ENCODE data around the gene GASK1A. TPM values are rescaled to one million over a fixed set of nuclear protein-coding genes. Genes with fewer than 3 reads are reported as not detected.

Gene GASK1A
- total RNA-seq, 3 donors from 2014 or later = 10.1 to 22.6 (median 20.5) TPM

- intact Hi-C loops (cut with DNase I; ENCODE audit: low total_unique reads) = no loop called here
- Histone ChIP-seq H3K4me3 (no peak overlapping the region), H3K27me3 (no peaks in the 10 kb centered on the region), H3K4me1 (no peaks in the 10 kb centered on the region), H3K9me3 (no peaks in the 10 kb centered on the region), H3K36me3 (no peaks in the 10 kb centered on the region), H3K27ac (no peak overlapping the region)
- no peak for TF ChIP-seq POLR2A (IDR thresholded peaks at IDR 0.05)
- TF ChIP-seq CTCF (IDR thresholded peaks at IDR 0.05) = no peak
- no peak for TF ChIP-seq POLR2AphosphoS5 (IDR thresholded peaks at IDR 0.05)
- DNase-seq (ENCODE audit: low spot score in 2 of 2) = no peak
Measured at GRCh38 chr3:43010638-43011037, 31.5 kb downstream of the GASK1A start.

DNA sequence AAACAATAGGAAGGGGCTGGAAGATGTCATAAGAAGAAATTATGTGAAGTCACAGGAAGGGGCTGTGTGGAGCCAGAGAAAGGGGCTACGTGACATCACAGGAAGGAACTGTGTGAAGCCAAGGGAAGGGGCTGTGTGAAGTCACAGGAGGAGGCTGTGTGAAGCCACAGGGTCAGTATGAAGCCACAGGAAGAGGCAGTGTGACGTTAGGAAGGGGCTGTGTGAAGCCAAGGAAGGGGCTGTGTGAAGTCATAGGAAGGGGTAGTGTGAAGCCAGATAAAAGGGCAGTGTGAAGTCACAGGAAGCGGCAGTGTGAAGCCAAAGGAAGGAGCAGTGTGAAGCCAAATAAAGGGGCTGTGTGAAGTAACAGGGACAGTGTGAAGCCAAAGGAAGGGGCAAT, 32.5 kb downstream of the GASK1A start:
- TF ChIP-seq POLR2AphosphoS5 (IDR thresholded peaks at IDR 0.05) (no peak), POLR2A (IDR thresholded peaks at IDR 0.05) (no peak), CTCF (IDR thresholded peaks at IDR 0.05) (no peak)

GRCh38 chr3:43012174-43012573, 33.1 kb downstream of the GASK1A start:
- Histone ChIP-seq H3K27ac (no peak overlapping the region), H3K36me3 (no peaks in the 10 kb centered on the region), H3K9me3 (no peaks in the 10 kb centered on the region), H3K4me1 (no peaks in the 10 kb centered on the region), H3K4me3 (no peak overlapping the region), H3K27me3 (no peaks in the 10 kb centered on the region)
- no peak for DNase-seq (ENCODE audit: low spot score in 2 of 2)
- no peak for TF ChIP-seq CTCF (IDR thresholded peaks at IDR 0.05)
- no peak for TF ChIP-seq POLR2AphosphoS5 (IDR thresholded peaks at IDR 0.05)
- no peak for TF ChIP-seq POLR2A (IDR thresholded peaks at IDR 0.05)
- intact Hi-C loops (cut with DNase I; ENCODE audit: low total_unique reads) = no loop called here

More for the DNA sequence above, 32.5 kb downstream of the GASK1A start:
- intact Hi-C loops (cut with DNase I; ENCODE audit: low total_unique reads) = no loop called here
- no peaks in the 10 kb centered on the region for H3K4me1 ChIP-seq
- H3K27me3 ChIP-seq = no peaks in the 10 kb centered on the region
- H3K4me3 ChIP-seq = no peak overlapping the region
- H3K9me3 ChIP-seq = no peaks in the 10 kb centered on the region
- DNase-seq (ENCODE audit: low spot score in 2 of 2) = no peak
- no peak overlapping the region for H3K27ac ChIP-seq
- H3K36me3 ChIP-seq = no peaks in the 10 kb centered on the region

- H3K27me3 ChIP-seq = no peaks in the 10 kb centered on the region
- no peak overlapping the region for H3K4me3 ChIP-seq
- intact Hi-C loops (cut with DNase I; ENCODE audit: low total_unique reads) = no loop called here
- no peaks in the 10 kb centered on the region for H3K4me1 ChIP-seq
- no peak for DNase-seq (ENCODE audit: low spot score in 2 of 2)
- H3K9me3 ChIP-seq = no peaks in the 10 kb centered on the region
- peak overlapping the region in 1 of 2 donors; percentile 1 for H3K27ac ChIP-seq
- TF ChIP-seq POLR2A (IDR thresholded peaks at IDR 0.05) (no peak), POLR2AphosphoS5 (IDR thresholded peaks at IDR 0.05) (no peak), CTCF (IDR thresholded peaks at IDR 0.05) (no peak)
- no peaks in the 10 kb centered on the region for H3K36me3 ChIP-seq
Measured at GRCh38 chr3:43013256-43013655, 34.1 kb downstream of the GASK1A start.

DNA sequence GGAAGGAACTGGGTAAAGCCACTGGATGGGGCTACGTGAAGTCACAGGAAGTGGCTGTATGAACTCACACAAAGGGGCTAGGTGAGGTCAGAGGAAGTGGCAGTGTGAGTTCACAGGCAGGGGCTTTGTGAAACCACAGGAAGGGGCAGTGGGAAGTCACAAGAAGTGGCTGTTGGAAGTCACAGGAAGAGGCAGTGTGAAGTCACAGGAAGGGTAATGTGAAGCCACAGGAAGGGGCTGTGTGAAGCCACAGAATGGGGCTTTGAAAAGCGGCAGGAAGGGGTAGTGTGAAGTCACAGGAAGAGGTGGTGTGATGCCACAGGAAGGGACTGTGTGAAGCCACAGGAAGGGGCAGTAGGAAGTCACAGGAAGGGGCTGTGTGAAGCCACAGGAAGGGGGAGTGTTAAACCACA, 34.6 kb downstream of the GASK1A start:
- H3K4me3 ChIP-seq = no peak overlapping the region
- no peak for TF ChIP-seq POLR2AphosphoS5 (IDR thresholded peaks at IDR 0.05)
- TF ChIP-seq CTCF (IDR thresholded peaks at IDR 0.05) = no peak
- TF ChIP-seq POLR2A (IDR thresholded peaks at IDR 0.05) = no peak
- no peaks in the 10 kb centered on the region for H3K4me1 ChIP-seq
- no peak for DNase-seq (ENCODE audit: low spot score in 2 of 2)
- H3K9me3 ChIP-seq = no peaks in the 10 kb centered on the region
- no peaks in the 10 kb centered on the region for H3K36me3 ChIP-seq
- intact Hi-C loops (cut with DNase I; ENCODE audit: low total_unique reads) = no loop called here
- no peaks in the 10 kb centered on the region for H3K27me3 ChIP-seq
- peak overlapping the region in 1 of 2 donors; percentile 1 for H3K27ac ChIP-seq

All from breast epithelium (tissue), 4 donors.